Mesenchymal stem cell (in vitro differentiated cells and primary cell): ENCODE measurements around the gene TRIM46.
"Not testable (repeated sequence)": the region's sequence is repeated elsewhere in the genome, so short reads cannot be mapped to it uniquely, and the experiment has no call there.

Experiments
- DNase-seq: peaks from one replicate; pipeline ENCODE4 v3.0.0-alpha.2; 2013
- H2AFZ ChIP-seq: one replicate; pipeline ENCODE4 v1.6.1; 2013; ENCODE audit warnings: low read depth, mild to moderate bottlenecking, control low read depth, inconsistent platforms, low read length, moderate library complexity
- H2AK5ac ChIP-seq: 2 replicates; pipeline ENCODE4 v1.6.1; 2013; ENCODE audit warnings: low read length, moderate library complexity, mild to moderate bottlenecking, inconsistent platforms; ENCODE audit not compliant: severe bottlenecking
- H2BK120ac ChIP-seq: one replicate; pipeline ENCODE4 v1.6.1; 2013; ENCODE audit warnings: low read depth, mild to moderate bottlenecking, inconsistent platforms, low read length, moderate library complexity
- H2BK12ac ChIP-seq, 2 experiments: one replicate each; pipeline ENCODE4 v1.6.1; 2013; ENCODE audit warnings: inconsistent platforms in 2 of 2, low read length in 2 of 2, mild to moderate bottlenecking in 2 of 2, moderate library complexity in 2 of 2, control low read depth in 1 of 2
- H2BK15ac ChIP-seq: one replicate; pipeline ENCODE4 v1.6.1; 2013; ENCODE audit warnings: mild to moderate bottlenecking, low read depth, inconsistent platforms; ENCODE audit not compliant: poor library complexity, severe bottlenecking
- H2BK5ac ChIP-seq: 2 replicates; pipeline ENCODE4 v1.6.1; 2013; ENCODE audit warnings: low read depth, mild to moderate bottlenecking, low read length, control low read depth, inconsistent platforms; ENCODE audit not compliant: poor library complexity, severe bottlenecking
- H3K14ac ChIP-seq, 2 experiments: one replicate each; pipeline ENCODE4 v1.6.1; 2013; ENCODE audit warnings: inconsistent platforms in 2 of 2, low read length in 2 of 2, control low read depth in 1 of 2, mild to moderate bottlenecking in 1 of 2, moderate library complexity in 1 of 2
- H3K18ac ChIP-seq, 2 experiments: one replicate each; pipeline ENCODE4 v1.6.1; 2013; ENCODE audit warnings: inconsistent platforms in 2 of 2, low read length in 2 of 2, control low read depth in 1 of 2, low read depth in 1 of 2, mild to moderate bottlenecking in 1 of 2
- H3K23ac ChIP-seq, 2 experiments: one replicate each; pipeline ENCODE4 v1.6.1; 2013; ENCODE audit warnings: inconsistent platforms in 2 of 2, low read length in 2 of 2, mild to moderate bottlenecking in 2 of 2, moderate library complexity in 2 of 2, control low read depth in 1 of 2
- H3K27ac ChIP-seq: 2 replicates; pipeline ENCODE4 v1.5.1; 2013; ENCODE audit warnings: mild to moderate bottlenecking, moderate library complexity, low read length, control low read depth, inconsistent platforms; ENCODE audit not compliant: poor library complexity, severe bottlenecking
- H3K27me3 ChIP-seq, 2 experiments: 2 replicates each; pipeline versions ENCODE4 v1.6.1 to v1.7.0; 2013; ENCODE audit warnings: low read length in 2 of 2, mild to moderate bottlenecking in 2 of 2, moderate library complexity in 2 of 2, control low read depth in 1 of 2, inconsistent platforms in 1 of 2; ENCODE audit not compliant: control insufficient read depth in 1 of 2, insufficient read depth in 1 of 2
- H3K36me3 ChIP-seq, 2 experiments: 2 replicates each; pipeline versions ENCODE4 v1.6.1 to v1.7.0; 2013; ENCODE audit warnings: low read length in 2 of 2, control low read depth in 1 of 2, inconsistent platforms in 1 of 2, low read depth in 1 of 2, mild to moderate bottlenecking in 1 of 2; ENCODE audit not compliant: insufficient read depth in 2 of 2, control insufficient read depth in 1 of 2
- H3K4ac ChIP-seq, 2 experiments: one replicate each; pipeline ENCODE4 v1.6.1; 2013; ENCODE audit warnings: inconsistent platforms in 2 of 2, low read length in 2 of 2, mild to moderate bottlenecking in 2 of 2, moderate library complexity in 2 of 2, control low read depth in 1 of 2, low read depth in 1 of 2
- H3K4me1 ChIP-seq: 2 replicates; pipeline ENCODE4 v1.6.1; 2013; ENCODE audit warnings: low read depth, low read length, control low read depth; ENCODE audit not compliant: control insufficient read depth, insufficient read depth
- H3K4me2 ChIP-seq: 2 replicates; pipeline ENCODE4 v1.6.1; 2013; ENCODE audit warnings: low read length, mild to moderate bottlenecking, inconsistent platforms; ENCODE audit not compliant: poor library complexity, severe bottlenecking
- H3K4me3 ChIP-seq, 2 experiments: 2 replicates each; pipeline versions ENCODE4 v1.5.1 to v1.7.0; 2013; ENCODE audit warnings: low read length in 2 of 2, mild to moderate bottlenecking in 2 of 2, control low read depth in 1 of 2, low read depth in 1 of 2; ENCODE audit not compliant: insufficient read depth in 1 of 2
- H3K79me1 ChIP-seq: replicated peaks from 2 replicates; pipeline ENCODE4 v1.6.1; 2013; ENCODE audit warnings: mild to moderate bottlenecking, control low read depth, low read length, inconsistent platforms; ENCODE audit not compliant: poor library complexity, severe bottlenecking
- H3K9ac ChIP-seq: 2 replicates; pipeline ENCODE4 v1.7.0; 2013; ENCODE audit warnings: mild to moderate bottlenecking, low read length, moderate library complexity
- H3K9me3 ChIP-seq: 2 replicates; pipeline ENCODE4 v1.7.0; 2013; ENCODE audit warnings: mild to moderate bottlenecking, low read length; ENCODE audit not compliant: control insufficient read depth
- H4K8ac ChIP-seq: one replicate; pipeline ENCODE4 v1.6.1; 2013; ENCODE audit warnings: inconsistent platforms, mild to moderate bottlenecking, low read length, moderate library complexity
- H4K91ac ChIP-seq: one replicate; pipeline ENCODE4 v1.6.1; 2013; ENCODE audit warnings: mild to moderate bottlenecking, low read length, inconsistent platforms
- WGBS: methylation state at CpG from one replicate; pipeline ENCODE4 v1.1.7; 2013; ENCODE audit warnings: mixed read lengths; 5-methylcytosine and 5-hydroxymethylcytosine counted together

TRIM46 gene

DNA sequence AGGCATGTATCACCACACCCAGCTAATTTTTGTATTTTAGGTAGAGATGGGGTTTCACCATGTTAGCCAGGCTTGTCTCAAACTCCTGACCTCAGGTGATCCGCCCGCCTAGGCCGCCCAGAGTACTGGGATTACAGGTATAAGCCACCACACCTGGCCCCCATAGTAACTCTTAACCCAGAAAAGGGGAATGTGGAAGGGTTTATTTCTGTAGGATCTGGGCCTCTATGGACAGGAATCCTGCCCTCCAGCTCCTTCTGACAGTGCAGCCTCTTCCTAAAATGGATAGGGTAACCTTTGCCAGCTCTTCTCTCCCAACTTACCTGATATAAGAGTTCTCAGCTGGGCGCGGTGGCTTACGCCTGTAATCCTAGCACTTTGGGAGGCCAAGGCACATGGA is 11.0 kb upstream of the TRIM46 start:
- 98% methylated on average over 3 of the region's 6 CpGs for WGBS
- H4K8ac ChIP-seq, H3K14ac ChIP-seq, H3K9ac ChIP-seq, H2AK5ac ChIP-seq, H3K4me1 ChIP-seq, H3K23ac ChIP-seq, H3K36me3 ChIP-seq, H4K91ac ChIP-seq, H2BK12ac ChIP-seq, H2BK15ac ChIP-seq, H3K18ac ChIP-seq, H3K4me3 ChIP-seq, H2AFZ ChIP-seq, H3K4ac ChIP-seq, DNase-seq, H2BK120ac ChIP-seq, H2BK5ac ChIP-seq, H3K79me1 ChIP-seq, H3K9me3 ChIP-seq, H3K4me2 ChIP-seq, H3K27ac ChIP-seq: not testable (repeated sequence)
- peaks cover 19 to 23% of the 10 kb centered on the region in 2 experiments for H3K27me3 ChIP-seq

DNA sequence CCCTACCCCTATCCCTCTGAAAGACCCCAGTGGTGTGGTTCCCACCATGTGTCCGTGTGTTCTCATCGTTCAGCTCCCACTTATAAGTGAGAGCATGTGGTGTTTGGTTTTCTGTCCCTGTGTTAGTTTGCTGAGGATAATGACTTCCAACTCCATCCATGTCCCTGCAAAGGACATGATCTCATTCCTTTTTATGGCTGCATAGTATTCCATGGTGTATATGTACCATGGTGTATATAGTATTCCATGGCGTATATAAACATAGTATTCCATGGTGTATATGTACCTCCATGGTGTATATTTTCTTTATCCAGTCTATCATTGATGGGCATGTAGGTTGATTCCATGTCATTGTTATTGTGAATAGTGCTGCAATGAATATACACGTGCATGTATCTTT is 9.9 kb upstream of the TRIM46 start:
- H2BK5ac ChIP-seq, H3K4me1 ChIP-seq, DNase-seq, H3K36me3 ChIP-seq, H3K18ac ChIP-seq, H3K14ac ChIP-seq, H3K79me1 ChIP-seq, H3K9ac ChIP-seq, H4K91ac ChIP-seq, H3K9me3 ChIP-seq, H3K23ac ChIP-seq, H2AFZ ChIP-seq, H2AK5ac ChIP-seq, H4K8ac ChIP-seq, H2BK120ac ChIP-seq, H2BK12ac ChIP-seq, H3K27ac ChIP-seq, H3K4me2 ChIP-seq, H3K4ac ChIP-seq, H3K4me3 ChIP-seq, H2BK15ac ChIP-seq: not testable (repeated sequence)
- peaks cover 20 to 23% of the 10 kb centered on the region in 2 experiments for H3K27me3 ChIP-seq
- 100% methylated on average over 3 of the region's 4 CpGs for WGBS

DNA sequence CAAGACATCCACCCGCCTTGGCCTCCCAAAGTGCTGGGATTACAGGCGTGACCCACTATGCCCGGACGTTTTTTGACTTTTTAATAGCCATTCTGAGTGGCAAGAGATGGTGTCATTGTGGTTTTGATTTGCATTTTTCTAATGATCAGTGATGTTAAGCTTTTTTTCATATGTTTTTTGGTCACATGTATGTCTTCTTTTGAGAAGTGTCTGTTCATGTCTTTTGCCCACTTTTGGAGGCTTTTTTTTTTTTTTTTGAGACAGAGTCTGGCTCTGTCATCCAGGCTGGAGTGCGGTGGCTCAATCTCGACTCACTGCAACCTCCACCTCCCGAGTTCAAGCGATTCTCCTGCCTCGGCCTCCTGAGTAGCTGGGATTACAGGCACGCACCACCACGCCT is 9.0 kb upstream of the TRIM46 start:
- WGBS: 92% methylated on average over 9 of the region's 11 CpGs
- H2BK120ac ChIP-seq: not testable (repeated sequence)

DNA sequence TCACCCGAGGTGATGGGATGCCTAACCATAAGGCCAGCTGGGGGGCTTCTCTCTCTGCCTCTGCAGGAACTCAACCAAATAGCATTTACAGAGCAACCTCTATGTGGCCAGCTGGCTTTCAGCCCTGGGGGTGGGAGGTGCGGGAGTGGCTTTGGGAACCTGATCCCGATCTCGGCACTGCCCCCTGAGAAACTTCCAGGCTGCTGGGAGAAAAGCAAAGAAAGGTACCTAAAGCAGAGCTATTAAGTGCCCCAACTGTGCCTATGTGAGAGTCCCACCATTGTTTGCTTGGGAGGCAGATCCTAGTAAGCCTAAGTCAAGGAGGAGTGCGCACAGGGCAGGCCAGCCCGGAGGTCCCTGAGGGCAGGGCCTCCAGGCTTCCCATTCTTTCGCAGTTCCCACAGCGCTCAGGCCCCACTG is 7.6 kb upstream of the TRIM46 start:
- Histone ChIP-seq H3K79me1 (peaks cover 9% of the 10 kb centered on the region), H3K18ac (no peak overlapping the region), H3K36me3 (peaks cover 21 to 27% of the 10 kb centered on the region in 2 experiments), H3K4me1 (peaks cover 5% of the 10 kb centered on the region), H4K8ac (peak overlapping the region; percentile 42), H3K23ac (no peak overlapping the region), H3K27ac (no peak overlapping the region), H3K9ac (no peak overlapping the region), H2AFZ (no peak overlapping the region), H2AK5ac (no peak overlapping the region), H3K14ac (no peak overlapping the region), H4K91ac (no peak overlapping the region), H2BK120ac (no peak overlapping the region), H3K4me3 (no peak overlapping the region), H2BK15ac (no peak overlapping the region), H3K27me3 (peaks cover 16 to 17% of the 10 kb centered on the region in 2 experiments), H2BK12ac (no peak overlapping the region), H3K9me3 (no peaks in the 10 kb centered on the region), H3K4ac (no peak overlapping the region), H3K4me2 (no peak overlapping the region), H2BK5ac (no peak overlapping the region)
- DNase-seq: no peak
- 66% methylated on average over 8 of the region's 8 CpGs for WGBS

More for the DNA sequence above, 9.0 kb upstream of the TRIM46 start:
- H4K91ac ChIP-seq, H2BK15ac ChIP-seq, H3K4me1 ChIP-seq, H3K9me3 ChIP-seq, H3K4me3 ChIP-seq, H2BK5ac ChIP-seq, H3K14ac ChIP-seq, H3K23ac ChIP-seq, DNase-seq, H3K9ac ChIP-seq, H3K4me2 ChIP-seq, H3K4ac ChIP-seq, H2AFZ ChIP-seq, H3K27ac ChIP-seq, H2BK12ac ChIP-seq, H2AK5ac ChIP-seq, H4K8ac ChIP-seq, H3K79me1 ChIP-seq, H3K18ac ChIP-seq: not testable (repeated sequence)
- Histone ChIP-seq H3K27me3 (peaks cover 17 to 23% of the 10 kb centered on the region in 2 experiments), H3K36me3 (peaks cover 12 to 14% of the 10 kb centered on the region in 2 experiments)
